Esophagus muscularis mucosa (tissue), 4 donors: ENCODE measurements around the gene PDK3.

ENCODE experiments used
- CTCF ChIP-seq, 3 experiments: fragments of 200-600 bp in 2 of 3; fragments of 450-650 bp in 1 of 3; sonication (generic) in 2 of 3; IDR thresholded peaks; one replicate each; pipeline ENCODE4 v1.5.1; 2017 to 2019; ENCODE audit warnings: antibody characterized with exemption in 3 of 3, mild to moderate bottlenecking in 2 of 3, moderate library complexity in 1 of 3
- EP300 ChIP-seq: sonication (generic); formaldehyde crosslinking; IDR thresholded peaks from one replicate; pipeline ENCODE4 v1.6.1; 2017; ENCODE audit warnings: antibody characterized with exemption
- POLR2A ChIP-seq: fragments of 450-650 bp; IDR thresholded peaks from one replicate; pipeline ENCODE4 v1.6.1; 2017; ENCODE audit warnings: antibody characterized with exemption, moderate library complexity, mild to moderate bottlenecking, low read depth
- POLR2AphosphoS5 ChIP-seq, 2 donors: sonication (generic); formaldehyde crosslinking; IDR thresholded peaks; one replicate each; pipeline ENCODE4 v1.6.1; 2017; ENCODE audit warnings: antibody characterized with exemption in 2 of 2

GRCh38 chrX:24508375-24508774 is 43.3 kb downstream of the PDK3 start:
- TF ChIP-seq EP300 (no peak), CTCF (IDR thresholded peaks at IDR 0.05) (no peak), POLR2A (no peak), POLR2AphosphoS5 (IDR thresholded peaks at IDR 0.05) (no peak)
